Measurements from ENCODE around the gene FAM168A.
A peak's percentile ranks its signal among the peaks of the same experiment; 100 is the strongest.

Gene FAM168A

DNA sequence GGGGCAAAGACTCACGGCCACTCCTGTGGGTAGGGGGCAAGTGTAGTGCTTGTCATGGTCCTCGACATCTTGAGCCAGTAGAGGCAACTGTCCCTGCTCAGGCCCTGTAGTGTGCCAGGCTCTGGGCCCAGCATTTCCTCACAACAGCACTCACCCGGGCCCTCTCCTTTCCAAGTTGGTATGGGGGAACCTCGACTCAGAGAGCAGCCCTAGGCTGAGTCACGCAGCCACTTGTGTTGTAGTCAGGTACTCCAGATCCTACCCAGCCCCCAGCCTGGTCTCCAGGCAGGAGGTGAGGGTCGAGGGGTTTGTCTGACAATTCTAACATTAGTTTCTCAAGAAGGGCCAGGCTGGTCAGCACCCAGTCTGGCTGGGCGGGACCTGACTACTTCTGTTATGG, 217.6 kb downstream of the FAM168A start:
- DNase-seq (ENCODE audit: extremely low read depth, low read depth) = no peak
- TF ChIP-seq, protein P1, sequence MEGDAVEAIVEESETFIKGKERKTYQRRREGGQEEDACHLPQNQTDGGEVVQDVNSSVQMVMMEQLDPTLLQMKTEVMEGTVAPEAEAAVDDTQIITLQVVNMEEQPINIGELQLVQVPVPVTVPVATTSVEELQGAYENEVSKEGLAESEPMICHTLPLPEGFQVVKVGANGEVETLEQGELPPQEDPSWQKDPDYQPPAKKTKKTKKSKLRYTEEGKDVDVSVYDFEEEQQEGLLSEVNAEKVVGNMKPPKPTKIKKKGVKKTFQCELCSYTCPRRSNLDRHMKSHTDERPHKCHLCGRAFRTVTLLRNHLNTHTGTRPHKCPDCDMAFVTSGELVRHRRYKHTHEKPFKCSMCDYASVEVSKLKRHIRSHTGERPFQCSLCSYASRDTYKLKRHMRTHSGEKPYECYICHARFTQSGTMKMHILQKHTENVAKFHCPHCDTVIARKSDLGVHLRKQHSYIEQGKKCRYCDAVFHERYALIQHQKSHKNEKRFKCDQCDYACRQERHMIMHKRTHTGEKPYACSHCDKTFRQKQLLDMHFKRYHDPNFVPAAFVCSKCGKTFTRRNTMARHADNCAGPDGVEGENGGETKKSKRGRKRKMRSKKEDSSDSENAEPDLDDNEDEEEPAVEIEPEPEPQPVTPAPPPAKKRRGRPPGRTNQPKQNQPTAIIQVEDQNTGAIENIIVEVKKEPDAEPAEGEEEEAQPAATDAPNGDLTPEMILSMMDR (IDR thresholded peaks at IDR 0.05; ENCODE audit: low read depth, low read length) = no peak

DNA sequence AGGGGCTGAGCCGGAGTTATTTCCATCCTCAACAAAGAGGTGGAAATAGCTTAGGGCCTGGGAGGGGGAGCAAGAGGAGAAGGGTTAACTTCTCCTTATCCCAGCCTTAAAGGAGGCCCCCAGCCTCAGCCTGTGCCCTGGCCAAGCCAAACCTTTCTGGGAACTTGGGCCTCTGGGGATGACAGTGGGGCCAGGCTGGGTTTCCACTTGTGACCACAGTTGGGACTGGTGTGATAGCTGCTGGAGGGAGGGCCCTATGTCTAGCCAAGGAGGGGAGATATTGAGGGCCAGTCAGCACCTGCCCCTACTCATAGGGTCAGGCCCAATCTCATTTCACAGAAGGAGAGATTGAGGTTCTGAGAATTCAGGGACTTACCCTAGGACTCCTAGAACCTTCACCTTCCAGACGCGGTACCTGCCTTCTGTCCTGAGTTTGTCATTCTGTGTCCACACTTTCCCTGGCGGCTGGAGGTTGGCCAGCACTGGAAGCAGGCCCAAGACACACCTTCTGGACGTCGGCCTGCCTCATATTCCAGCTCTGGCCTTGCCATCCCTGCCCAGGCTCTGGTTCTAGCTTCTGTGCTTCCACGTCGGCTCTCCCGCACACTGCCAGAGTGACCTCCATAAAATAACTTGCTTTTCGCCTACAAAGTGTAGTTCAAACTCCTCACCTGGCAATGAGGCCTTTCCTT, 218.6 kb downstream of the FAM168A start:
- no peak for DNase-seq (ENCODE audit: extremely low read depth, low read depth)
- TF ChIP-seq, protein P1 (IDR thresholded peaks at IDR 0.05; ENCODE audit: low read depth, low read length) = no peak

DNA sequence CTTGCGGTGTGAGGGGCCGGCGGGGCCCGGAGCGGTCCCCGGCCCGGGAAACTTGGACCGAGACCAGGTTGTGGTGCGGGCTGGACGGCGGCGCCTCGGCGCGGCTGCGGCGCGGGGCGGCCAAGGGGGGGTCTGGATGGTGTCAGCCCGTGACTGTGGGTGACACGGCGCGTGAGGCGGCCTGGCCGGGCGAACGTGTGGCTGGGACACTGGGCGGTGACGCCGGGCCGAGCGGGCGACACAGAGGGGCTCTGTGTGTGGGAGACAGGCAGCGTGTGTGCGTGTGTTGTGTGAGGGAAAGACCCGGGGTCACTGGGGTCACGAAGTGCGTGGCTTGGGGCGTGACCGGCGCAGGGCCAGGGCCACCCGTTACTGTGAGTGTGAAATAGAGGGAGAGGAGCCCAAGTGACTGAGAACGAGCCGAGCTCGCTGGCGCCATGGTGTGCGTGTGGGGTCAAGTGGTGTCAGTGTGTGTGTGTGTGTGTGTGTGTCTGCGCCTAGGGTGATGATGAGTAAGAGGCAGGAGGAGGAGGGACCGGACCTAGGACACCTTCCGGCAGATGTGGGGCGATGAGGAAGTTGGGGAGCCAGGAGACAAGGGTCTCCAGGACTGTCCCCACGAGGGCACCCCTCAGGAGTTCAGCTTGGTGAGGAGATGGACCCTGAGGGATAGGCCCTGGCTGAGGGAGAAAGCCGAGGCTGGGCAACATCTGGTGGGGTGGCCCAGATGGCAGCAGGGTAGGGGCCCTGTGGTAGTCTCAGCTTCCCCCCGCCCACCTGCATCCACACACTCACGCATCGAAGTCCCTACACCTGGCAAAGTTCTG, 220.9 kb downstream of the FAM168A start:
- TF ChIP-seq, protein P1 (IDR thresholded peaks at IDR 0.05; ENCODE audit: low read depth, low read length) = no peak
- peak; percentile 27 for DNase-seq (ENCODE audit: extremely low read depth, low read depth)

DNA sequence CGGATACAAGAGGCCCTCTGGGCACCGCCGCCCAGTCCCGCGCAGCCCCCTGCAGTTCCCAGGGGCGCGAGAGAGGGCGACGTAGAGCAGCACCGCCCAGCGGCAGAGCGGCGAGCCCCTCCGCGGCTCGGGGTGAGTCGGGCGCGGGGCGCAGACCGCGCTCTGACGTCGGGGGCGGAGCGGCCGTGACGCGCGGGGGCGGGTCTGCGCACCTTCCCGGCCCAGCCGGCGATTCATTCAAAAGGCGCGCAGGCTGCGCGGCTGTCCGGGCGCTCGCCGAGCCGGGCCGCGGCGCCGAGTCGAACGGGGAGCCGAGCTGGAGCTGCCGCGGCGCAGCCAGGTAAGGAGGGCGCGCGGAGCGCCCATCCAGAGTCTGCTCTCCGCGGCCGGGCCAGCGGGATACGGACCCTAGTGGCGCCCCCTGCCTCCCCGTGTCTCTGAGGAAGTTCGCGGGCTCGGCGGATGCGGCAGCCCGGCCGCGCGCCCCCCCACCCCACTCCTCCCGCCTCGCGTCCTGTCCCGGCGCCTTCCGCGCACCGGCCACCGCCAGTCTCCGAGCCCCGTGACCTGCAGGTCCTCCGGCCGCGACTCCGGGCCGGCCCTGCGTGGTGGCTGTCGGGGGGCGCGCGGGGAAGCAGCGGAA, 221.6 kb downstream of the FAM168A start, which contains the start of gene RELT:
Gene RELT (plus strand): TSS at position 240 of the 643 bp plus-strand sequence. CDS start 12,738 bp downstream, outside the sequence.
- TF ChIP-seq, protein P1 (IDR thresholded peaks at IDR 0.05; ENCODE audit: low read depth, low read length) = peak; percentile 63
- peak; percentile 71 for DNase-seq (ENCODE audit: extremely low read depth, low read depth)

DNA sequence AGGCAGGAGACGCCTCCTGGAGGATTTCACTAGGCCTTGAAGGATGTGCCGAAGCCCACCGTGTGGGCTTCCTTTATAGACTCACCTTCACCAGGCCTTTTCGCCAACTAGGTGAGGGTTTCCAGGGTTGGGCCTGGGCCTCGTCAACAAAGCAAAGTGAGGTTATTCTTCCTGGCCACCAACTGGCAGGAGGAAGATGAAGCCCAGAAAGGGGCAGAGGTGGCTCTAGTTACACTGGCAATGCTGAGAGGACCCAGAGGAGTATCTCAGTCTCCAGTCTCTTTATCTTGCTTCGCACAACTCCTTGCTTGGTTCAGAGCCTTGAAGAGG, 222.1 kb downstream of the FAM168A start:
- DNase-seq (ENCODE audit: extremely low read depth, low read depth) = no peak
- TF ChIP-seq, protein P1 (IDR thresholded peaks at IDR 0.05; ENCODE audit: low read depth, low read length) = no peak

DNA sequence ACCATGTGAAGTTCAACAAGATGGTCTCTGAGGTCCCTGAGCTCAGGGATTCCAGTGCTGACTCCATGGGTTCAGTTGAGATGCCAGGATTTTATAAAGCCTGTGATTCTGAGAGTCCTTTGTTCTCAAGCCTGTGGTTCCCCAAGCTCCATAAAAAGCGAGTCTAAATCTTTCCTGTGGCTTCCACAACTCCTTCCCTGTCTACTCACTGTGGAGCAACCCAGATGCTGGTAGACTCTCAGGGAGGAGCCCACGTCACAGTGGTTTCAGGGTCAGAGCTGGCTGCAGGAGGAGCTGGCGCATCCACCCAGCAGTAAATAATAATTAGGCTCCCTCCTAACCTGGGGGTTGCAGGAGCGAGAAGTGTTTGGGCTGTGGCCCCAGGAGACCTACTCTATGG, 223.8 kb downstream of the FAM168A start:
- TF ChIP-seq, protein P1 (IDR thresholded peaks at IDR 0.05; ENCODE audit: low read depth, low read length) = no peak
- no peak for DNase-seq (ENCODE audit: extremely low read depth, low read depth)

All from AG09319 (cell line).